KMS-11 (cell line): ENCODE data around the gene ARHGEF6.

Experiments
- H2AFZ ChIP-seq: fragments of 200-600 bp; sonication (generic); 2 replicates; pipeline ENCODE4 v1.6.1; 2016; ENCODE audit warnings: antibody characterized with exemption, mixed run types, low read depth
- H3K27ac ChIP-seq: fragments of 200-600 bp; sonication (generic); 2 replicates; pipeline ENCODE4 v1.6.1; 2016; ENCODE audit warnings: mild to moderate bottlenecking, mixed run types
- H3K27me3 ChIP-seq: fragments of 200-600 bp; sonication (generic); 2 replicates; pipeline ENCODE4 v1.6.1; 2017; ENCODE audit warnings: mild to moderate bottlenecking, low read depth, mixed run types, moderate library complexity; ENCODE audit not compliant: insufficient read depth
- H3K36me3 ChIP-seq: fragments of 200-600 bp; sonication (generic); 2 replicates; pipeline ENCODE4 v1.6.1; 2017; ENCODE audit warnings: mild to moderate bottlenecking, mixed run types; ENCODE audit not compliant: insufficient read depth
- H3K4me1 ChIP-seq: fragments of 200-600 bp; sonication (generic); 2 replicates; pipeline ENCODE4 v1.6.1; 2016; ENCODE audit warnings: mild to moderate bottlenecking, low read depth, mixed run types; ENCODE audit not compliant: poor library complexity, severe bottlenecking
- H3K4me2 ChIP-seq: fragments of 200-600 bp; sonication (generic); 2 replicates; pipeline ENCODE4 v1.7.0; 2016; ENCODE audit warnings: mild to moderate bottlenecking, mixed run types
- H3K4me3 ChIP-seq: fragments of 200-600 bp; sonication (generic); IDR thresholded peaks from 2 replicates; pipeline ENCODE4 v1.6.1; 2017; ENCODE audit warnings: low read depth, low read length, mixed read lengths; ENCODE audit not compliant: insufficient read depth
- H3K79me2 ChIP-seq: fragments of 200-600 bp; sonication (generic); 2 replicates; pipeline ENCODE4 v1.6.1; 2016; ENCODE audit warnings: low read depth, mixed run types; ENCODE audit not compliant: insufficient read depth
- H3K9ac ChIP-seq: fragments of 200-600 bp; sonication (generic); 2 replicates; pipeline ENCODE4 v1.6.1; 2016; ENCODE audit warnings: mild to moderate bottlenecking, mixed run types
- H4K20me1 ChIP-seq: fragments of 200-600 bp; sonication (generic); 2 replicates; pipeline ENCODE4 v1.6.1; 2016; ENCODE audit warnings: mild to moderate bottlenecking, mixed run types; ENCODE audit not compliant: insufficient read depth
- TF ChIP-seq, protein P1 (sequence below): fragments of 200-600 bp; sonication (generic); conservative IDR thresholded peaks from 2 replicates; pipeline ENCODE4 v1.6.1; 2017; ENCODE audit warnings: low read depth, mild to moderate bottlenecking, antibody characterized with exemption, low read length, moderate library complexity, mixed read lengths

ARHGEF6 gene, protein sequence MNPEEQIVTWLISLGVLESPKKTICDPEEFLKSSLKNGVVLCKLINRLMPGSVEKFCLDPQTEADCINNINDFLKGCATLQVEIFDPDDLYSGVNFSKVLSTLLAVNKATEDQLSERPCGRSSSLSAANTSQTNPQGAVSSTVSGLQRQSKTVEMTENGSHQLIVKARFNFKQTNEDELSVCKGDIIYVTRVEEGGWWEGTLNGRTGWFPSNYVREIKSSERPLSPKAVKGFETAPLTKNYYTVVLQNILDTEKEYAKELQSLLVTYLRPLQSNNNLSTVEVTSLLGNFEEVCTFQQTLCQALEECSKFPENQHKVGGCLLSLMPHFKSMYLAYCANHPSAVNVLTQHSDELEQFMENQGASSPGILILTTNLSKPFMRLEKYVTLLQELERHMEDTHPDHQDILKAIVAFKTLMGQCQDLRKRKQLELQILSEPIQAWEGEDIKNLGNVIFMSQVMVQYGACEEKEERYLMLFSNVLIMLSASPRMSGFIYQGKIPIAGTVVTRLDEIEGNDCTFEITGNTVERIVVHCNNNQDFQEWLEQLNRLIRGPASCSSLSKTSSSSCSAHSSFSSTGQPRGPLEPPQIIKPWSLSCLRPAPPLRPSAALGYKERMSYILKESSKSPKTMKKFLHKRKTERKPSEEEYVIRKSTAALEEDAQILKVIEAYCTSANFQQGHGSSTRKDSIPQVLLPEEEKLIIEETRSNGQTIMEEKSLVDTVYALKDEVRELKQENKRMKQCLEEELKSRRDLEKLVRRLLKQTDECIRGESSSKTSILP

DNA sequence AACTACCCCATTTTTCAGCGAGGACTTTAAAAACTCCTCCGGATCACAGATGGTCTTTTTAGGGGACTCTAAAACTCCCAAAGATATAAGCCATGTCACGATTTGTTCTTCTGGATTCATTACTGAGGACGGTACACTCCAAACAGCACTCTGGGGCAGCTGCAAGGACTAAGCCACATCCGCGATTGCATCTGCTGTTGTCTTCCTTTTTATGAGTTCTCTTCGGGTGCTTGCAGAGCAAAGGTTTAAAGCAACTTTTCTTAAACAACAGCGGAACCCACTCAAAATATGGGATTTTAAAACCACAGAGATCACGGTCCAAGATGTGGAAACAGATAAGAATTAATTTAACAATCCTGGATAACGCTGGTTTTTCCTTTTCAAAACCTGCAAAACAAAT is at the start of gene ARHGEF6:
Gene ARHGEF6 (minus strand): TSS at position 170 of the 400 bp plus-strand sequence. CDS start 50 bp downstream, at position 120.
- peak within 1 kb of the TSS; percentile 25; the same call in 1 of the 2 replicates for H3K9ac ChIP-seq
- TF ChIP-seq, protein P1, sequence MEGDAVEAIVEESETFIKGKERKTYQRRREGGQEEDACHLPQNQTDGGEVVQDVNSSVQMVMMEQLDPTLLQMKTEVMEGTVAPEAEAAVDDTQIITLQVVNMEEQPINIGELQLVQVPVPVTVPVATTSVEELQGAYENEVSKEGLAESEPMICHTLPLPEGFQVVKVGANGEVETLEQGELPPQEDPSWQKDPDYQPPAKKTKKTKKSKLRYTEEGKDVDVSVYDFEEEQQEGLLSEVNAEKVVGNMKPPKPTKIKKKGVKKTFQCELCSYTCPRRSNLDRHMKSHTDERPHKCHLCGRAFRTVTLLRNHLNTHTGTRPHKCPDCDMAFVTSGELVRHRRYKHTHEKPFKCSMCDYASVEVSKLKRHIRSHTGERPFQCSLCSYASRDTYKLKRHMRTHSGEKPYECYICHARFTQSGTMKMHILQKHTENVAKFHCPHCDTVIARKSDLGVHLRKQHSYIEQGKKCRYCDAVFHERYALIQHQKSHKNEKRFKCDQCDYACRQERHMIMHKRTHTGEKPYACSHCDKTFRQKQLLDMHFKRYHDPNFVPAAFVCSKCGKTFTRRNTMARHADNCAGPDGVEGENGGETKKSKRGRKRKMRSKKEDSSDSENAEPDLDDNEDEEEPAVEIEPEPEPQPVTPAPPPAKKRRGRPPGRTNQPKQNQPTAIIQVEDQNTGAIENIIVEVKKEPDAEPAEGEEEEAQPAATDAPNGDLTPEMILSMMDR, result no peak
- H3K36me3 ChIP-seq, result no peaks in the 10 kb centered on the region
- H3K27ac ChIP-seq, result no peak within 1 kb of the TSS; the same call in 1 of the 2 replicates
- H4K20me1 ChIP-seq, result no peaks in the 10 kb centered on the region
- H2AFZ ChIP-seq, result peak within 1 kb of the TSS; percentile 67
- no peak within 1 kb of the TSS for H3K4me3 ChIP-seq
- no peaks in the 10 kb centered on the region for H3K27me3 ChIP-seq
- H3K4me1 ChIP-seq, result no peaks in the 10 kb centered on the region
- H3K79me2 ChIP-seq, result no peaks in the 10 kb centered on the region
- H3K4me2 ChIP-seq, result peak within 1 kb of the TSS; percentile 48

DNA sequence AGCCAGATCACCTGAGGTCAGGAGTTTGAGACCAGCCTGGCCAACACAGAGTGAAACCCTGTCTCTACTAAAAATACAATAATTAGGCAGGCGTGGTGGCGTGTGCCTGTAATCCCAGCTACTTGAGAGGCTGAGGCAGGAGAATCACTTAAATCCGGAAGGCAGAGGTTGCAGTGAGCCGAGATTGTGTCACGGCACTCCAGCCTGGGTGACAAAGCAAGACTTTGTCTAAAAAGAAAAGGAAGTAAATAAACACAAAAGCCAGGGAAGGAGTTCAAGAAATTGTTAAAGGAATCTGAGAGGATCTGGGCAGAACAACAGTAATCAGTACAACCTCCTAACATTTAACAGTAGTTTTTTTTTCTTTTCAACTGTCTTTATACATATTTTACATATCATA is 48.7 kb upstream of the ARHGEF6 start:
- Histone ChIP-seq H3K27me3 (no peaks in the 10 kb centered on the region), H4K20me1 (no peaks in the 10 kb centered on the region), H3K4me3 (no peak overlapping the region), H3K9ac (no peak overlapping the region), H3K4me2 (no peak overlapping the region), H3K79me2 (no peaks in the 10 kb centered on the region), H3K4me1 (no peaks in the 10 kb centered on the region), H3K27ac (no peak overlapping the region), H2AFZ (no peak overlapping the region), H3K36me3 (no peaks in the 10 kb centered on the region)
- TF ChIP-seq, protein P1, result no peak

DNA sequence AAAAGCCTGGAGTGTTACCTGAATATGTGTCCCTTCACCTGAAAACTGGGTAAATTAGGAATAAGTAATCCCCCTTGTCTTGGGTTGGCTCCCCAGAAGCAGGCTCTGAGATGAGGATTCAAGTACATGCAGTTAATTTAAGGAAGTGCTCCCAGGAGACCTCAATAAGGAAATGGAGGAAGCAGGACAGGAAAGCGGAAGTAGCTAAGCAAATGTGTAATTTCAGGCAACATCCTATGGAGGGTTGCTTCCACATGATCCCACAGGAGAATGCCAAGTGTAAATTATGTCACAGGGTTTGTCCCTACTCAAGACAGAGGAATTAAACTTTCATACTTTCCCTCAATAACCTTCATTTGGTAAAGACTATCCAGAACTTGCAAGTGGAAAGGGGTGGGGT is 48.1 kb upstream of the ARHGEF6 start:
- Histone ChIP-seq H4K20me1 (no peaks in the 10 kb centered on the region), H3K9ac (no peak overlapping the region), H3K4me3 (no peak overlapping the region), H3K4me2 (no peak overlapping the region), H3K79me2 (no peaks in the 10 kb centered on the region), H3K27me3 (no peaks in the 10 kb centered on the region), H3K27ac (no peak overlapping the region), H2AFZ (no peak overlapping the region), H3K4me1 (no peaks in the 10 kb centered on the region), H3K36me3 (no peaks in the 10 kb centered on the region)
- TF ChIP-seq, protein P1, result no peak

DNA sequence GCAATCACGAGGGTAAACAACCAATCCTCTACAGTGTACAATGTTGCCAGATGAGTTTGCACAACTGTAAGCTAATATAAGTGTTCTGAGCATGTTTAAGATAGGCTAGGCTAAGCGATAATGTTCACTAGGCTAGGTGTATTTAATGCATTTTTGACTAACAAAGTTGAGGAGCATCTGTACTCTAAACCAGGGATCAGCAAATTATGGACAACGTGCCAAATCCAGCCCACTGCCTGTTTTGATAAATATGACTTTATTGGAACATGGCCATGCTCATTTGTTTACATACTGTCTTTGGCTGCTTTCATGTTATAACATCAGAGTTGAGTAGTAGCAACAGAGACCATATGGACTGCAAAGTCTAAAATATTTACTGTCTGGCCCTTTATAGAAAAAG is 46.3 kb upstream of the ARHGEF6 start:
- no peak overlapping the region for H3K4me2 ChIP-seq
- H3K9ac ChIP-seq, result no peak overlapping the region
- H4K20me1 ChIP-seq, result no peaks in the 10 kb centered on the region

More for the DNA sequence above, 46.3 kb upstream of the ARHGEF6 start:
- H3K36me3 ChIP-seq, result no peaks in the 10 kb centered on the region
- H2AFZ ChIP-seq, result no peak overlapping the region
- H3K27ac ChIP-seq, result no peak overlapping the region
- TF ChIP-seq, protein P1, result no peak
- H3K4me1 ChIP-seq, result no peaks in the 10 kb centered on the region
- no peak overlapping the region for H3K4me3 ChIP-seq
- no peaks in the 10 kb centered on the region for H3K79me2 ChIP-seq
- no peaks in the 10 kb centered on the region for H3K27me3 ChIP-seq
